Omental fat pad (tissue), 4 donors: Measurements from ENCODE around the gene RALGPS1. TPM values are rescaled to one million over a fixed set of nuclear protein-coding genes. Genes with fewer than 3 reads are reported as not detected.

Experiments
- ATAC-seq: fragments of 150-250 bp; one replicate; pipeline ENCODE4 v1.9.1; 2016; ENCODE audit warnings: mild to moderate bottlenecking, moderate library complexity; ENCODE audit not compliant: low FRiP score
- DNase-seq: peaks from one replicate; pipeline ENCODE4 v3.0.0-alpha.2; 2019; ENCODE audit warnings: low spot score
- total RNA-seq, 4 donors: library from RNA; depleted of rRNA; stranded (reverse); fragments of >200 nt; gene quantifications; one replicate each; pipeline ENCODE4 v1.1.0, GENCODE V29; 2016
- TF ChIP-seq, protein P1 (sequence below), 3 donors: fragments of 450-650 bp; IDR thresholded peaks; one replicate each; pipeline ENCODE4 v1.5.1; 2016 to 2017; ENCODE audit warnings: antibody characterized with exemption in 3 of 3, mild to moderate bottlenecking in 3 of 3, moderate library complexity in 2 of 3

The RALGPS1 gene
- total RNA-seq, 4 donors from 2014 or later: 4.0 to 15.3 (median 4.8) TPM

DNA sequence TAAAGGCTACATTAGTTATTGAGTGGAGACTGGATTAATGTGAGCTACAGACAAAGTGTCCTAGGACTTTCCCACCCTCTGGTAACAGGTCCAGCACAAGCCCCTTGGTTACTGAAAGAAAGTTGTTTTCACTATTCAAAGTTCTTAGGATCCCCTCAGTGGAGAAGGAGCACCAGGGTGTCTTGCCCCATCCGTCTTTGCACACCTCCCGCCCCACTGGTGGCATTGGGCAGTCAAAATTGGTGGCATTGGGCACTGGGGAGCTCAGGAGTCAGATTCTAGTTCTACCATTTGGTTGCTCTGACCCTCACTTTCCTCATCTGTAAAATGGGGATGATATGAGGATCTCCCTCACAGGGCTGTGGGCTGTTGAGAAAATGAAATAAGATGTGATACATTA, 210.2 kb downstream of the RALGPS1 start:
- DNase-seq (no peak), ATAC-seq (no peak)
- TF ChIP-seq, protein P1, sequence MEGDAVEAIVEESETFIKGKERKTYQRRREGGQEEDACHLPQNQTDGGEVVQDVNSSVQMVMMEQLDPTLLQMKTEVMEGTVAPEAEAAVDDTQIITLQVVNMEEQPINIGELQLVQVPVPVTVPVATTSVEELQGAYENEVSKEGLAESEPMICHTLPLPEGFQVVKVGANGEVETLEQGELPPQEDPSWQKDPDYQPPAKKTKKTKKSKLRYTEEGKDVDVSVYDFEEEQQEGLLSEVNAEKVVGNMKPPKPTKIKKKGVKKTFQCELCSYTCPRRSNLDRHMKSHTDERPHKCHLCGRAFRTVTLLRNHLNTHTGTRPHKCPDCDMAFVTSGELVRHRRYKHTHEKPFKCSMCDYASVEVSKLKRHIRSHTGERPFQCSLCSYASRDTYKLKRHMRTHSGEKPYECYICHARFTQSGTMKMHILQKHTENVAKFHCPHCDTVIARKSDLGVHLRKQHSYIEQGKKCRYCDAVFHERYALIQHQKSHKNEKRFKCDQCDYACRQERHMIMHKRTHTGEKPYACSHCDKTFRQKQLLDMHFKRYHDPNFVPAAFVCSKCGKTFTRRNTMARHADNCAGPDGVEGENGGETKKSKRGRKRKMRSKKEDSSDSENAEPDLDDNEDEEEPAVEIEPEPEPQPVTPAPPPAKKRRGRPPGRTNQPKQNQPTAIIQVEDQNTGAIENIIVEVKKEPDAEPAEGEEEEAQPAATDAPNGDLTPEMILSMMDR (IDR thresholded peaks at IDR 0.05): no peak

GRCh38 chr9:127126971-127127370, 212.4 kb downstream of the RALGPS1 start:
- TF ChIP-seq, protein P1 (IDR thresholded peaks at IDR 0.05): no peak
- DNase-seq (no peak), ATAC-seq (no peak)

- no peak for ATAC-seq
- TF ChIP-seq, protein P1 (IDR thresholded peaks at IDR 0.05): no peak
- DNase-seq: no peak
Observed at GRCh38 chr9:127128341-127129072, 213.9 kb downstream of the RALGPS1 start.

DNA sequence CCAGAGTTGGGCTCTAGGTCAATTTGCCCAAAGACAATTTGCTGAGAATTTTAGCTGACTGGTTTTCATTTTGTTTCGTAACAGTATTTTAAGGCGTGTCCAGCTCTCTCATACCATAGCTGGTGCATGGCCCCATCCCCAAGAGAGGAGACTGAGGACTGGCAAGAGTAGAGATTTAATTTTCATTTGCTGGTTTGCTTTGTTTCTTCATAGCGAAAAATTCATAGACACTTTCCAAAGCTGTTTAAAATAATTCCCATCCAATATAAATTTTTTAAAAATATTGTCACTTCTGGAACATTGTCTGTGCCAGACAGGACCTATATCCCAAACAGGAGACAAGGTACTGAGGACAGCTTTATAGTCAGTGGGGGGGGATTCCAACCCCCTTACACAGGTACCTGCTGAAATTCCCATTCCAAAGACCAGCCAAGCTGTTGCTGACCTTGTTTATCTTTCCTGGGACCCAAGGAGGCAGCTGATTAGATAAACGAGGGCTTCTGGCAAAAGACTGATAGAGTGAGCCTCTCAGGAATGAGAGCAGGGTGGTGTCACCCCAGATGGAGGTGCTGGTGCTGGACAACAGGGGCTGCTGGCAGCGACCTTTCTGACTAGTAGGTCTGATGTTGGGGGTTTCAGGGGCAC, 214.6 kb downstream of the RALGPS1 start:
- TF ChIP-seq, protein P1 (IDR thresholded peaks at IDR 0.05): no peak
- ATAC-seq (no peak), DNase-seq (no peak)

- ATAC-seq (no peak), DNase-seq (no peak)
- TF ChIP-seq, protein P1 (IDR thresholded peaks at IDR 0.05): no peak
Observed at GRCh38 chr9:127129718-127130085, 215.1 kb downstream of the RALGPS1 start.

GRCh38 chr9:127130235-127130634, 215.7 kb downstream of the RALGPS1 start:
- DNase-seq (no peak), ATAC-seq (no peak)
- TF ChIP-seq, protein P1 (IDR thresholded peaks at IDR 0.05): no peak
